ENCODE measurements around the gene HOXC12.

The HOXC12 gene

GRCh38 chr12:53983568-53983949, 28.9 kb downstream of the HOXC12 start:
- no peak for DNase-seq (ENCODE audit: low read depth in 3 of 3, low spot score in 1 of 3)

- DNase-seq (ENCODE audit: low read depth in 3 of 3, low spot score in 1 of 3), result no peak
These were observed 29.4 kb downstream of the HOXC12 start for GRCh38 chr12:53983950-53984572.

DNA sequence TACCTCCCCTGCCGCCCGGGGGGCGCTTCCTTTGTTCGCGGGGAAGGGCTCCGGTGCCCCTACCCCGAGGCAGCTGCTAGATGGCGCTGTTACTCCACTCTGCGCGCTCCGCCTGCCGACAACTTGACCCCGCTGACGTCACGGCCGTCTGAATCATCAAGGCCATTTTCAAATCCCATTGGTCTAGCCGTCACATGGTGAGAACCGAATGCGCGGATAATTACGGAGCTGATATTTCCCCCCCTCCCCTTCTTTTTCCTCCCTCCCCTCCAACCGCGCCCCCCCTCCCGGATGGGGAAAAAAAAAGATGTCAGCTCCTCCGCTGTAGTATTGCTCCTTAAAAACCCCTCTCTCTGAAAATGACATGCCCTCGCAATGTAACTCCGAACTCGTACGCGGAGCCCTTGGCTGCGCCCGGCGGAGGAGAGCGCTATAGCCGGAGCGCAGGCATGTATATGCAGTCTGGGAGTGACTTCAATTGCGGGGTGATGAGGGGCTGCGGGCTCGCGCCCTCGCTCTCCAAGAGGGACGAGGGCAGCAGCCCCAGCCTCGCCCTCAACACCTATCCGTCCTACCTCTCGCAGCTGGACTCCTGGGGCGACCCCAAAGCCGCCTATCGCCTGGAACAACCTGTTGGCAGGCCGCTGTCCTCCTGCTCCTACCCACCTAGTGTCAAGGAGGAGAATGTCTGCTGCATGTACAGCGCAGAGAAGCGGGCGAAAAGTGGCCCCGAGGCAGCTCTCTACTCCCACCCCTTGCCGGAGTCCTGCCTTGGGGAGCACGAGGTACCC, 30.4 kb downstream of the HOXC12 start, which contains the start of gene HOXC10:
HOXC10 (plus strand) TSS at position 246 of the 791 bp plus-strand sequence; CDS start at position 360, 114 bp downstream.
- DNase-seq (ENCODE audit: low read depth in 3 of 3, low spot score in 1 of 3), result peak in 2 of 3 donors; percentile 29 to 73

DNA sequence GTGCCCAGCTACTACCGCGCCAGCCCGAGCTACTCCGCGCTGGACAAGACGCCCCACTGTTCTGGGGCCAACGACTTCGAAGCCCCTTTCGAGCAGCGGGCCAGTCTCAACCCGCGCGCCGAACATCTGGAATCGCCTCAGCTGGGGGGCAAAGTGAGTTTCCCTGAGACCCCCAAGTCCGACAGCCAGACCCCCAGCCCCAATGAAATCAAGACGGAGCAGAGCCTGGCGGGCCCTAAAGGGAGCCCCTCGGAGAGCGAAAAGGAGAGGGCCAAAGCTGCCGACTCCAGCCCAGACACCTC, 30.9 kb downstream of the HOXC12 start:
- no peak for DNase-seq (ENCODE audit: low read depth in 3 of 3, low spot score in 1 of 3)

DNA sequence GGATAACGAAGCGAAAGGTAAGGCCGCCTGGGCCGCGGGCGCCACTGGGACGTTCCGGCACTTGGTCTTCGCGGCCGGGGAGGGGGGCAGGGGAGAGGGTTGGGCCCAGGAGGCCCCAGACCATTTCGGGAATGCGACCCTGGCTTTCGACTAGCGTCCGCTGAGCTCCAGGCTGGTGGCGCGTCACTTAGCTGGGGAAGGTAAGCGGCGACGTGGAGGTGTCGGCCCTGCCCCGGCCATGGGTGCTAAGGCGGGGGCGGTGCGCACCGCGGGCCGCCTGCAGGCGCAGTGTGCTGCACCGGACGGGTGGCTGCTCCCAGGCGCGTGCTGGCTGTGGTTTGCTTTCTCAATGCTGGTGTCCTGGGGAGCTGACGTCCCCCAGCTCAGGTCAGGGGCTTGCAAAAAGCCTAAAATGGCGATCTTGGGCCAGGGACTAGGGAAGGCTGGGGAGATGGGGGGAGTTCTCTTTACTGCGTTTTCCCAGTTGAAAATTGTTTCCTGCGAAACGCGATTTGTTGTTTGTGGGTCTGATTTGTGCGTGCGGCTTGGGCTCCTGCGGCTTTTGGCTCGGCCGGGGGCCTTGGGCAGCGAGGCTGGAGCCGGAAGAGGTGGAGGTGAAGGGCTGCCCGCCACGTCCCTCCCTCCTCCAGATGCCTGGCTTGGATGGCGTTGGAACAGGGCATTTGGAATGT, 31.4 kb downstream of the HOXC12 start:
- no peak for DNase-seq (ENCODE audit: low read depth in 3 of 3, low spot score in 1 of 3)

DNA sequence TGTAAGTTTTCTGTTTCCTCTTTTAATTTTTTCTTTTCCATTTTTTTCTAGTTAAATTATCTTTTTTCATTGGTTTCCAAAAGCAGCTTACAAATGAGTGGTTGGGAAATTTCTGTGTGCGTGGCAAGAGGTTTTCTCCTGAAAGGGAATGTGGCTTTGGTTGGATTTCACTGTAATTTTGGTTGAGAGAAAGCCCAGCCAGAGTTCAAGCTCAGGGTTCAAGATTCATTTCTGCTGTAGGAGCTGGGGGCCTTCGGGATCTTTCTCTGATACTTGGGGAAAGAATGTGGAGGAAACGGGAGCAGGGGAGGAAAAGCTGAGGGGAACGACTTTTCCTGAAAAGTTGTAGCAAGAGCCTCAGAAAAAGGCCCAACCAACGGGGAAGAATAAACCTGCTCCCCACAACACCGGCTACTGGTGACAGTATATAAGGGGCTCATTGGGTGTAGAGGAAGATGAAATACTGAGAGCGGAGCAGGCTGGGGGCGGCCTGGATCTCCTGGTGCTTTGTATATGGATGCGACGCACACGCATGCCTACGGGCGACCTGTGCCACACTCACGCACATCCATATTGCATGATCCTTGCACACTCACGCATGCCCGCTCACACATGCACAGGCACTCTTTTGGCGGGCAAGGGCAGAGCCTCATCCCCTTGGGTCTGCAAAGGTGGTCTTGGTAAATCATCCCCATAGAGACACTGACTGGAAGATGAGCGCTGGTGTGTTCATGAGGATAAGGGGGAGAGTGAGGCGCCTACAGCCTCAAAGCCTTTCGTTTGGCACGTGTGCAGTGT, 32.2 kb downstream of the HOXC12 start:
- DNase-seq (ENCODE audit: low read depth in 3 of 3, low spot score in 1 of 3), result no peak

- DNase-seq (ENCODE audit: low read depth in 3 of 3, low spot score in 1 of 3), result no peak
These were observed 33.1 kb downstream of the HOXC12 start for GRCh38 chr12:53987787-53988230.

DNA sequence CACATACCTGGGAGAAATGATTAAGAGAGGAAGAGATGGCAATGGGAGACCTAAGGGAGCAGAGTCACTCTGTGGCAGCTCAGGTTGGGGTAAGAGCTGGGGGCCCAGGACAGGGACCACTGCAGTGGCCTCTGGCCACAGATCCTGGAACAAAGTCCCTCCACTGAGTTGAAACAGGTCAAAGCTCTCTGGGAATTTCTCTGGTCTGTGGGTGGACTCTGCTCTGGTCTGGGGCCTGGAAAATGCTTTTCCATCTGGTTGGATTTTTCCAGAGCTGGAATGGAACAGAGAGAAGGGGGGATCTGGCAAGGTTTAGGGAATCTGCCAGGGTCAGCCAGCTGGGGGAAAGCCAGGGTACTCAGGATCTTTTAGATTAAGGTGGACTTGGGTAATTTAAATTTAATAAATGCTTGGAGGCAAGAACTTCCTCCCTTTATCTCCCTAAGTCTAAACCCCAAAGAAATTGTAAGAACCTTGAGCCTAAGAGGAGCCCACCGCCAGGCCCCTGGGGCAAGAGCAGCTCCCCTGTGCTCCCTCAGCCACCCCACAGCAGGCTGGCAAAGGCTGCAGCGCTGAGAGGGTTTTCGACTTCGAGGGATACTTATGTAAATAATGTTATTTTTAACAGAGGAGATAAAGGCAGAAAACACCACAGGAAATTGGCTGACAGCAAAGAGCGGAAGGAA, 34.0 kb downstream of the HOXC12 start:
- DNase-seq (ENCODE audit: low read depth in 3 of 3, low spot score in 1 of 3), result no peak

- no peak for DNase-seq (ENCODE audit: low read depth in 3 of 3, low spot score in 1 of 3)
These were observed 34.8 kb downstream of the HOXC12 start for GRCh38 chr12:53989227-53990113.

DNA sequence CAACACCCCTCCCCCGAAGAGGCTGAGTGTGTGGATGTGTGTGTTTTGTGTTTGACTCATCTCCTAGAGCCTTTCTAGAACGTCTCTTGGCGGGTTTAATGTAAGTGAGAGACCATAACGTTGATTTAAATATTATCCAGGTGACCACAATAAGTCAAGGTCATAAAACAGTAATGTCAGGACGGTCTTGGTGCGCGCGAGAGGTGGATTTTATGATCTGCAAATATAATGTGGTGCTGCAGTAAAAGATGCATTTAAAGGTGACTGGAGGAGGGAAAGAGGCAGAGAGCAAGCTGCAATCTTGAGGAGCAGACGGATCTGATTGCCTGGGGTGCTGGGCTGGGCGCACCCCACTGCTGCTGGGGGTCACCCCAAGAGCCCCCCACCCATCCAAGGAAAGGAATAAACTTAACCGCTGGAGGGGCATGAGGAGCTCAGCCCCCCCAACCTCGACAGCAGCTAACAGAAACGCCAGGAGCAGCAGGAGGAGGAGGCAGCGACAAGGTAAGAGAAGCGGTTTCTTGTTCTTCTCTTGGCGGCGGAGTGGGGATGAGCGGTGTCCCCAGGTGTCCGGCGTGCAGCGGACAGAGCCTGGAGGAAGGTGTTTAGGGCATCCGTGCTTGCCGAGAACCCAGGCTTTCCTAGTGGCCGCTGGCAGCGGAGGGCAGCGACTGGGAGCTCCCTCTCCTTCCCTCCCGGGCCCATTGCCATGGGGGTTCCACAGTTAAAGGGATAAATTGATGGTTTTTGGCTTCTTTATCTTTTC, 35.8 kb downstream of the HOXC12 start:
- no peak for DNase-seq (ENCODE audit: low read depth in 3 of 3, low spot score in 1 of 3)

DNA sequence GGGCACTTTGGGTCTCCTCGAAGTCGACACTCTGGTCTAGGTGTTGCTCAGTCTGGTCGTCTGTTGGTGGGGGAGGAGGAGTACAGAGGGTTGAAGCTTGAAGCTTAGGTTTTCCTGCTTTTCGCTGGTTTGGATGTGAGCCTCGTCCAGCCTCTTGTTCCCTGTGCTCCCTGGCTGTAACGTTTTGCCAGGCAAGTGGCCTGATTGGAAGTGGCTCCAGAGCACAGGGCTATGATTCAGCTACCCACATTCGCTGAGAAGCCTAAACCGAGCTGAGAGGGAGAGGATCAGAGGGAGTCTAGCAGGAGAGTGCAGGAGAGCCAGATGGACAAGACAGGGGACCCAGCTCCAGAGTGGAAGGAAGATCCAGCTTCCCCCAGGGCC, 36.4 kb downstream of the HOXC12 start:
- DNase-seq (ENCODE audit: low read depth in 3 of 3, low spot score in 1 of 3), result no peak

DNA sequence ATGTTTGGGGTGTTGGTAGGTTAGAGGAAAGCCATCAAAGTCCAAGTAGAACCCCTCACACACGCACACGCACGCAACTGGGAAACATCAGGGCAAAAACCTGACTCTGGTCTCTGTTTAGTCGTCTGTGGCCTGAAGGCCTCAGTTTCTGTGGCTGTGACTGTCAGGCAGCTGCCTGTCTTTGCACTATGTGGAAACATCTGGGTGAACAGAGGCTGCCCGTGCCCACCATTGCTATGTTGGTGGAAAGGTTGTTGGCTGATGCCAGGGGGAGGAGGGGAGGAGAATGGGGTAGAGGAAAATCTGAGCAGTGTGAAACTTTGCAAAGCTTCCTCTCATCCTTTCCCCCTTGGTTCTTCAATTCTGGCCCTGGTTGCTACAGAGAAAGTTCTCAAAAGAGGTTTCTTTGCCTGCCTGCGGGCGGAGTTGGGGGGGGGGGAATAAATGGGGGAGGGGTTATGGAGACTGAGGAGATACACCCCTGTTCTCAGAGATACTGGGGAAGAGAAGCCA, 37.7 kb downstream of the HOXC12 start:
- DNase-seq (ENCODE audit: low read depth in 3 of 3, low spot score in 1 of 3), result no peak

- DNase-seq (ENCODE audit: low read depth in 3 of 3, low spot score in 1 of 3), result no peak
These were observed 38.7 kb downstream of the HOXC12 start for GRCh38 chr12:53993162-53994008.

DNA sequence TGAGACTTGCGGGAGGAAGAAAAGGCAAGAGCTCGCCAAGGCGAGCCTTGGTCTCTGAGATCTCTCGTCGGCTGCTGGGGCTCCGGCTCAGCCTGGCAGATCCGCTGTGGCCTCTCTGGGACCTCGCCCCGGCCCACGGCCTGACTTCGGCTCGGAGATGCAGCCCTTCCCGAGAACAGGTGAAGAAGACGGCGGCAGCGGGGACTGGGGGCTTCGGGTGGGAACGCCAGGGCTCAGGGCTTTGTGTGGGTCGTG, 39.2 kb downstream of the HOXC12 start:
- no peak for DNase-seq (ENCODE audit: low read depth in 3 of 3, low spot score in 1 of 3)

- no peak for DNase-seq (ENCODE audit: low read depth in 3 of 3, low spot score in 1 of 3)
These were observed 39.7 kb downstream of the HOXC12 start for GRCh38 chr12:53994264-53995001.

- no peak for DNase-seq (ENCODE audit: low read depth in 3 of 3, low spot score in 1 of 3)
These were observed 40.3 kb downstream of the HOXC12 start for GRCh38 chr12:53995002-53995377.

DNA sequence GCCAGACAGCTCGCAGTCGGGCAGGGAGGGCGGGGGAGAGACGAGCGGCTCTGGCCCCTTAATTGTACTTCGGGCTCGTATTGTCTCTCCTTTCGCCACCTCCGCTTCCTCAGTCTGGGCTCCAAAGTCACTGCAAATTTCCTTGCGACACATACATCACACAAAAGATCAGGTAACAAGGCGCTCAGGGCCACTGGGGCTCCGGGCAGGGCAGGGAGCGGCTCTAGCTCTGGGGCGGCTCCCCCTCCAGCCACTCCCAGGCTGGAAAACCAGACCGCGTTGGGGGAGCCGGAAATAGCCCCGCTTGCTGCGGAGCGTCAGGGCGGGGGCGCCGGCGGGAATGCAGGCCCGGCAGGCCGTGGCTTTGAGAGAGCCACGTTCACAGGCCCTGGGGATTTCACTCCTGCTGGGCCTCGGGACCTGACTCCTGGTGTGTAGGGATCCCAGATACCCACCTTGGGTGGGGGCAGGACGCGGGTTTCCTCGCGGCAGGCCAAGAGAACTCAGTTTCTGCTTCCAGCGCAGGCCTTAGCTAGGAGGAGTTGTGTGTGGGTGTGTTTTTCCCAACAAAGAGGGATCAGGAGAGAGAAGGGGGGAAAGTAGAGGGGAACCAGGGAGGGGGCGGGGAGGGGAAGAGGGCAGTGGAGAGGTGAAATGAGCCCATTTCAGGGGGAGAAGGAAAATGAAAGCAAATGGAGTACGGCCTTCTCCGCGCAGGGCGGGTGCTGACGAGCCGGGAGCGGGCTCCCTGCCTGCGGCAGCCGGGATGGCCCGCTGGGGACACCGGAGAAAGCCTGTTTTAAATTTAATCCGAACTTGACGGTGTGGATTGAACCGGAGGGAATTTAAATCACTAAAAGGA, 40.9 kb downstream of the HOXC12 start:
- no peak for DNase-seq (ENCODE audit: low read depth in 3 of 3, low spot score in 1 of 3)
